ENCODE results near the gene ZC2HC1C.
A peak's percentile ranks its signal among the peaks of the same experiment; 100 is the strongest.
"Not testable (repeated sequence)": the region's sequence is repeated elsewhere in the genome, so short reads cannot be mapped to it uniquely, and the experiment has no call there.

ZC2HC1C gene

DNA sequence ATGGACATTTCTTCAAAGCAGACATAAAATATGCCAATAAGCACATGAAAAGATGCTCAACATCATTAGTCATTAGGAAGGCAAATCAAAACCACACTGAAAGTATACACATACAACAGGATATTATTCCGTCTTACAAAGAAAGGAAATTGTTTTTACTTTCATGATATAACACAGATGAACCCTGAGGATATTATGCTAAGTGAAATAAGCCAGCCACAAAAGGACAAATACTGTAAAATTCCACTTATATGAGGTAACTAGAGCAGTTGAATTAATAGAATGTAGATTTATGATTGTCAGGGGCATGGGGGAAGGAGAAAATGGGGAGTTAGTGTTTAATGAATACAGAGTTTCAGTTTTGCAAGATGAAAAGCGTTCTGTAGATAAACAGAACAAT lies 9.8 kb upstream of the ZC2HC1C start:
- DNase-seq, result no peak

DNA sequence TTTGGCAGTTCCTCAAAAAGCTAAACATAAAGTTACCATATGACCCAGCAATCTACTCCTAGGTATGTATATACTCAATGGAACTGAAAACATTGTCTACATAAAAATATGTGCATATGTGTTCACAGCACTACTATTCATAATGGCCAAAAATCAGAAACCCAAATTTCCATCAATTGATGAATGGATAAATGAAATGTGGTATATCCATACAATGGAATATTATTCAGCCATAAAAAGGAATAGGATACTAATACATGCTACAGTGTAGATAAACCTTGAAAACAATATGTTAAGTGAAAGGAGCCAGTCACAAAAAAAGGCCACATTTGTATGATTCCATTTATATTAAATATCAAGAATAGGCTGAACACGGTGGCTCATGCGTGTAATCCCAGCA lies 9.0 kb upstream of the ZC2HC1C start:
- no peak for DNase-seq

DNA sequence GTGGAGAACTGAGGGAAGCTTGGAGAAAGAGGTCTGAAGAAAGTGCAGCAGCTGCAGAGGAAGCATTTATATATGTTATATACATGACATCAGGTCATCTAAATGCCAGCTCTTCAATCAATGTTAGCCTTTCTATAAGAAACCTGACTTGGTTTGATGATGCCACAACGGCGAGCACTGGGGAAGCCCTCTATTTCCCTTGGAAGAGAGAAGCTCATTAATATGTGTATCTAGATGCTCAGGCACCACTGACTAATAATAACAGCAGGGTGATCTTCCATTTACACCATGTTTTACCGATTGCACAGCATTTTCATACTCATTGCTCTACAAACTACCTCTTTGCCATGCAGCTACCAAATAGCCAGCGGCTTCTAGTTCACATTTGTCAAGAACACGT lies 6.4 kb upstream of the ZC2HC1C start:
- no peak for DNase-seq

DNA sequence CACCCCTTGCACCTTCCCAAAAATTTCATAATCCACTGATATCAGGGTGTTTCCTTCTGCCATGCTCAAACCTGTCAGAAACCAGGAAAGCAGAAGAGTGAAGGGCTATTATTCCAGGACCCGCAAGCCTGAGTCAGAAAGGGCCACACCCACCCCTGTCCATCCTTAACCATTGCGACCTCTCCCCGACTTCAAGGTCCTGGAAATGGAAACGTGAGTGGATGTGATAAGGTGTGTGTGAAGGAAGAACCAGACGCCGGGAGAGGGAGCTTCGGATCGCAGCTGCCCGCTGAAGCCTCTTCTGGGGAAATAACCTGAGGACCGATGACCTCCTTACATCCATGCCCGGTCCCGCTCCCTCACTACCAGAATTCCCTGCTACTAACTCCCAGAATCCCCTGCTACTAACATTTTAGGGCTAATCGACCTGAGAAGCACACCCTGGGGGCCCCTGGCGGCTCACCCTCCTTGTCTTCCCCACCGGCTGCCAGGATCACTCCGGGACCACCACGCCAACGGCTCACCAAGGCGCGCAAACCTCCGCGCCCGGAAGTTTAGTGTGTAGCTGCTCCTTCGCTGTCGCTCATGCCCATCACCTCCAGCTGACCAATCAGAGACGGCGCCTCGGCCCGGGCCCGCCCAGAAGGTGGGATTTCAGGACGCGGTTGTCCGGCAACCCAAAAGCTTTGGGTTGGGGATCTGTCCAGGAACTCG lies 5.8 kb upstream of the ZC2HC1C start, which contains the start of gene ACYP1:
ACYP1 (minus strand) TSS at position 534 of the 714 bp plus-strand sequence; CDS start at position 63, 471 bp downstream.
- DNase-seq, result peak; percentile 94

DNA sequence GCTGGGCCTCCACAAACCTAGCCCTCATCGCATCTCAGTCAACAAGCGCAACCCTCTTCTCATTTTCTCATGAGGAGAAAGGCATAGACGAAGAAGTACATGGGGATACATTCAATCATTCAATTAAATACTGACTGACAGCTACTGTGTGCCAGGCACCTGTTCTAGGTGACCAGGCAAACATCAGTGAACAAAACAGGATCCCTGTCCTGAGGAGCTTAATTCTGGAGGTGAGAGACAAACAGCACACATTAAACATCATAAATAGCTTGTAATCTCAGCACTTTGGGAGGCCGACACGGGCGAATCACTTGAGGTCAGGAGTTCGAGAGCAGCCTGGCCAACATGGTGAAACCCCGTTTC lies 5.3 kb upstream of the ZC2HC1C start:
- no peak for DNase-seq

DNA sequence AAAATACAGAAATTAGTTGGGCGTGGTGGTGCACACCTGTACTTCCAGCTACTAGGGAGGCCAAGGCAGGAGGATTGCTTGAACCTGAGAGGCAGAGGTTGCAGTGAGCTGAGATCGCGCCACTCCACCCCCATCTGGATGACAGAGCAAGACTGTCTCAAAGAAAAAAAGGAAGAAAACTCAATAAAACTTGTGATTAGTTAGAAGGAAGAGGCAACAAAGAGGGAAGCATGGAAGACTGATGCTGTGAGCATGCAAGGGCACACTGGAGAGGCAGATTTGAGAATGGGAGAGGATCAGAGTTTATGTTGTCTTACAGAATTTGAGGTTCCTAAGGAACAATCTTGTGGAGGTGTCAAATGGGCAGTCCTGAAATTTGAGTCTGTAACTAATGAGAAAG lies 2.8 kb upstream of the ZC2HC1C start:
- DNase-seq, result no peak

DNA sequence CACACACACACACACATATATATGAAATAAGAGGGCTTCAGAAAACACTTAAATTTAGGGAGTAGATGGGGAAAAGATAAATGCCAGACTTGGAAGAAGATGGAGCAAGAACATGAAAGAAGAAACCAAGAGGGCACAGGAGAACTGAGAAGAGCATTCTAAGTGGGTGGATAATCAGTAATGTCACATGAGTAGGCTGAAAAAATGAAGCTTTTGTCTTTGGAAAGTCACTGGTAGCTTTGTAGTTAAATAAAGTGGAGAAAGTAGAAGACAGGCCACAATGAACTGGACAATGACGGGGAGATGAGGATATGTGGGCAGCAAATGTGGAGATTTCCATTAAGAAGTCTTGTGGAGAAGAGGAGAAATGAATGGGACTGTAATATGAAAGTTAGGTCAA lies 2.2 kb upstream of the ZC2HC1C start:
- no peak for DNase-seq

DNA sequence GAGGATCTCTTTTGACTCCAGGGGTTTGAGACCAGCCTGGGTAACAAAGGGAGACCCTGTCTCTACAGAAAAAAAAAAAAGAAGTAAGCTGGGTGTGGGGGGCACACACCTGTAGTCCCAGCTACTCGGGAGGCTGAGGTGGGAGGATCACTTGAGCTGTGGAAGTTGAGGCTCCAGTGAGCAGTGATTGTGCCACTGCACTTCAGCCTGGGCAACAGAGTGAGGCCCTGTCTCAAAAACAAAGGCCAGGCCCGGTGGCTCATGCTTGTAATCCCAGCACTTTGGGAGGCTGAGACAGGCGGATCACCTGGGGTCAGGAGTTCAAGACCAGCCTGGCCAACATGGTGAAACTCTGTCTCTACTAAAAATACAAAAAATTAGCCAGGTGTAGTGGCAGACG lies 1.7 kb upstream of the ZC2HC1C start:
- not testable (repeated sequence) for DNase-seq

DNA sequence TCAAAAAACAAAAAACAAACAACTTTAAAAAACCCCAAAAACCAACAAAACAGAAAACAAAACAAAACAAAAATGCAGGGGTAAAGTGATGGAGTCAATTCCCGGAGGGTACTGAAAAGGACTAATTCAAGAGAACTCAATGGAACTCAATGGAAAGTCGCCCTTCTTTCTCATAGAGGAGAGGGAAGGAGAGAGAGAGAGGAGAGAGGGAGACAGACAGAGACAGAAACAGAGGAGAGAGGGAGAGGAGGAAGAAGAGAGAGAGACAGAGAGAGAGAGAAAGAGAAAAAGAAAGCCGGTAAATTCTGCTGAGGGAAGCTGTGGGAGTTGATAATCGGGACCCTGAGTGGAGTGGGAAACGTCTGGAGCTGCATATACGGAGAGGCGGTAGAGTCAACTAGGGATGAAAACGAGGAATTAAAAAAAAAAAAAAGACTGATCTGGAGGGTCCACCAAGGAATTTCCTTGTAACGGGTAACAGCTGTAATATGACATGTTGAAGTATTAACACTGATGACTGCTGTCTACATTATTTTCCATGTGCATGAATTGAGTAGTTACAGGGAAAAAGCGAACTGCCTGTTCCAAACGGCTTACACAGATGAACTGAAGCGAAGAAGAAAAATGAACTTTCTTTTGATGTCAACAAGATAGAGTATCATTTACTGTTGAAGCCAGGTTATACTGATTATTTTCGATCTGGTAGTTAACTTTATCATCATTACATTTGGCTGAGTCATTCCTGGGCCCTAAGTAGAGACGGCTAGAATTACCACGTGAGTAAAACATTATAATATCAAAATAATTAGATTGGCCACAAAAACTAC lies 934 bp upstream of the ZC2HC1C start:
- DNase-seq, result peak; percentile 68

DNA sequence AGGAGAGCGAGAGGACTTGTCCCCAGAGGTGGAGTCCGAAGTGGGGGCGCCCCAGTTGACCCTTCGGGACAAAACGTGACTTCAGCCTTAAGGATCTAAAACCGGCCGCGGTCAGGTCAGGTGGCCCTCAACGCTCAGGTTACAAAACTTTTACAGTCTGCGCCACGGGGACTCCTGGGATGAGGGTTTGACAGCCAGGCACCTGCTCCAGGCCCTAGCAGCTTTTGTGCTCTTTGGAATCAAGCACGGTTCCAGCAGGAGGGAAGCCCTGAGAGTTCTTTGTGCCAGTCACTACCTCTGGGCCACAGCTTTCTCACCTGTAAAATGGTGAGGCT lies 337 bp downstream of the ZC2HC1C start:
- peak; percentile 63 for DNase-seq

DNA sequence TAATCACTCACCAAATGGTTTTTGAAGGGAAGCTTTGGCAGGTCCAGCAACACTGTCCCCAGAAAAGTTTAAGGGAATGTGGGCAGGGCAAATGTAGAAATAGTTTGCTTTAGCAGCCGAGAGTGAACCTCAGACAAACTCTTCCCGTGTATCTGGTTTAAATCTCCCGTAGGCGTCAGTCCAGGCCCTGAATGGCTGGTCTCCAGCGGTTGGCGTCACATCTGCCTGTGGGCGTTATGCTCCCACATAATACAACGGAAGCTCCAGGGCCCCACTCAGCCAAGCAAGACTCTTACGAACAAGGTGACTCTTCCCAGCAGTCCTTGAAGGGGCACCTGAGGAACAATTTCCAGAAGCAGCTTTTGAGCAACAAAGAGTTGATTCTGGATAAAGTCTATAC lies 942 bp downstream of the ZC2HC1C start:
- no peak for DNase-seq

DNA sequence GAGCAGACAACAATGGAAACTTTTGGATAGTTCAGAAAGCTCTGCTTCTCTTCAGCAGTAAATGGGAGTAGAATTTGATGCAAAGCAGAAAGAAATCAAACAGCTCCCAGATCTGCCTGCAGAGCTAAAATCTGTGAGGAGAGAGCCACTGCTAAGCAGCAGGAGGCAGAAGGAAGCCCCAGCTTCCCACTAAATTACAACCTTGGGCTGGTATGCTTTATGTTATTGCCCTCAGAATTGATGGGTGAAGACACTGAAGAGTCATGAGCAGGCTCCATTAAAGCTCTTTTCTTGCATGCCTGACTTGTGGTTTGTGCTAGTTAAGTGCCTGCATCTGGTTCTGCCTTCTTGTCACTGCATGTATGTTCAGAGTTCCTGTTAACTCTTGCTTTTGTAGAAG lies 8.4 kb downstream of the ZC2HC1C start:
- no peak for DNase-seq

DNA sequence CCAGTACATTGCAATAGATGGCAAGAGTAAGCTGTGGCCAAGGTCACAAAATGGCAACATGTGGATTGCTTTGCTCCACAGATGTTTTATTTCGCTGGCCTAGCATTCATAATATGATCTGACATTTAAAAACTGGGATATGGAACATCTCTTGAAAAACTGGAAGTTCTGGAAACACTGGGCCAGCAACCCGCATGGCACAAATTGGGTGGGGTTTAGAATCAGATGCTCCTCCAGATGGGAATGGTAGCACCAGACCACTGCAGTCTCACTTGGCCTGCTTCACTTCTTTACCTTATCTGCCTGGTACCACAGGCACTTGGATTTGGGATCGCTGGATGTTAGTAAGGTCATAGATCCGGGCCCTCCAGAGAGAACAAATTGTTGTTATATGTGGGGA lies 10.1 kb downstream of the ZC2HC1C start:
- DNase-seq, result no peak

DNA sequence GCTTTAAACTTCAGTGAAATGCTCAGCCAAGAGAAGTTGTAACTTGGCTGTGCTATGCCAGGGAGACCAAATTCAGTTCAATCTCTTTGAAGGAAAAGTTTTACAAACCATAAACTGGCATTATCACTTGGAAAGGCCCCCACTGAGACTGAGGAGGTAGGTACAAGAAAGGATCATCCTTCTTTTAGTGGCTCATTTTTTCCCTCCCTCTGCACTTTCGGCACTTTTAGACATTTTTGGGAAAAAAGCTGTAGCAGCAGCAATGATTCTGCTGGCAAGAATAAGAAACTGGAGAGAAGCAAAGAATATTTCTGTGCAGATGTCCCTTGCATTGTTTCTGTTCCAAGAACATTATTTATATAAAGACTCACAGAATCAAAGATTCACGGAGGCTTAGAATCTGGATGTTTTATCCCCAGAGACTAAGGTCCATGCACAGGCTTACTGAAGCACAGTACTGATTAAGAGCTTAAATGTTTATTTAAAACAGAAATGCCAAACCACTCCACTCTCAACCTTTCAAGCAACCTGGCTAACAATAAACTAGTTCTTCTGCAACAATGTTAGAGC lies 12.3 kb downstream of the ZC2HC1C start:
- no peak for DNase-seq

DNA sequence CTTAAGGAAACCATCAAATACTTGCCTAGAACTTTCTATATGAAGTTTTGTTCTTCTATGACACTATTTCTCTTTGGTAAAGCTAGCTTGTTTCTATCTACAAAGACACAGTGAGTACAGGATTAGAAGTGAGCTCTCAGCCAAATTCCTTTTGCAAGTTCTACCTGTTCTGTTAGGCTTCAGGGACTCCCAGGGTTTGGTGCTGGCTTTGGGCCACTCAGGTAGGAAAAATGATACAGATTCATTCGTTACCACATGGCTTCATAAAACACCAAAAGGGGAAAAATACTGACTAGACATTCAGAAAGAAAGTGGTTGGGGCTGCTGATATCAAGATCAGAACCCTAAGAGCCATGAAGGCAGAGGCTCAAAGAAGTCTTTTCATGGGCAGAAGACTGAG lies 13.8 kb downstream of the ZC2HC1C start:
- DNase-seq, result no peak

DNA sequence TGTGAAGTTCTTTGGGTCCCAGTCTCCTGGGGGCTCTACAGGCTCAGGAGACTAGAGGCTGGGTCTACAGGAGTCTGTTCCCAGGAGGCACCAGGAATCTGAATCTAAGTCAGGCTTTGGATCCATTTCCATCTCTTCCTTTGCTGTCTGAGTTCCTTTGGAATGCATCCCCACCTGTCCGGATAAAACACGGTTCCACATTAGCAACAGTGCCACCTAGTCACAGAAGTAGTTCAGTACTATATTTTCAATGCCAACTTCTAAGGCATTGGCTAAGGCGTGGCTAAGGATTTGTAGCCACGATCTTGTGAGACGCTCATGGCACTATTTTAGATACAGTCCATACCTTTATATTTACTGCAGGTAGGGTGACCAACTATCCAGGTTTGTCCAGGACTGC lies 15.1 kb downstream of the ZC2HC1C start:
- DNase-seq, result no peak

DNA sequence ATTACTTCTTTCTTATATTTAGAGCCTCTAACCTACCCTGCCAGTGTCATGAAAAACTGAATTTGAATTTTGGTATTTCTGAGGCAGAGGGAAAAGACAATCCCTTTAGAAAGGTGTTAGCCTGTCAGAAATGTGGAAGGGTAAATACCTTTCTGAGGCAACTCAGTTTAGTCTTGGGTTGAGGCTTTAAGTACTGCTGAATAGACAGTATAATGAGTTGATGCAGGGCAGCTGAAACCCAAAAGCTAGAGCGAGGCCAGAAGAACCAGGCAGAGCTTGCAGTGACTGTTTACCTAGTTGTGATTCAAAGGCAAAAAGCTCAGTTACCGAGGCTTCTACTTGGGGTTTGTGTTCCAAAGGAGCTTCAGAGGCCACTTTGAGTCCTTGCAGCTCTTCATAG lies 18.7 kb downstream of the ZC2HC1C start:
- DNase-seq, result no peak

DNA sequence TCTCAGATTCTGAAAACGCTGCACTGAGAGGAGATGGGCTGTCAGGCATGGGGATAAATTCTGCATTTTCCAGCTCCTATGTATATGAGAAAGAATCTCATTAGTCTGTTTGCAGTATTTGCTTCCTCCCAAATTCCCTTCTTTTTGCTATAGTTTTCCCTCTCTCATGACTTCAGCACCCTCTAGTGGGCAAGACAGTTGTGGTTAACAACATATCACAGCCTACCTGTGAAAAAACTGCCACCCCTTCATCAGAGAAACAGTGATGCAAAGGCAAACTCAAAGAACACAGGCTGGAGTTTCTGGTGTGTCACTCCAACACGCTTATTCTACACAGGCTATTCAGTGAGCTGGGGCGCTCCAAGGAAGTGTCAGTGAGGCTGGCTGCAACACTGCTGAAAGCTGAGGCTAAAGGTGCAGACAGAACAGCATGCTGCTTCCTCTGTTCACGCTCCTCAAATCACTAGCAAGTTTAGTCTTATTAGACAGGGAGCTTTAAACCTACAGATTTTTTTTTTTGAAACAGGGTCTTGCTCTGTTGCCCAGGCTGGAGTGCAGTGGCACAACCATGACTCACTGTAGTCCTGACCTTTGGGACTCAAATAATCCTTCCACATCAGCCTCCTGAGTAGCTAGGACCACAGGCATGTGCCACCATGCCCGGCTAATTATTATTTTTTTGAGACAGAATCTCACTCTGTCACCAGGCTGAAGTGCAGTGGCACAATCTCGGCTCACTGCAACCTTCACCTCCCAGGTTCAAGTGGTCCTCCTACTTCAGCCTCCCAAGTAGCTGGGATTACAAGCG lies 19.3 kb downstream of the ZC2HC1C start:
- peak; percentile 29 for DNase-seq

DNA sequence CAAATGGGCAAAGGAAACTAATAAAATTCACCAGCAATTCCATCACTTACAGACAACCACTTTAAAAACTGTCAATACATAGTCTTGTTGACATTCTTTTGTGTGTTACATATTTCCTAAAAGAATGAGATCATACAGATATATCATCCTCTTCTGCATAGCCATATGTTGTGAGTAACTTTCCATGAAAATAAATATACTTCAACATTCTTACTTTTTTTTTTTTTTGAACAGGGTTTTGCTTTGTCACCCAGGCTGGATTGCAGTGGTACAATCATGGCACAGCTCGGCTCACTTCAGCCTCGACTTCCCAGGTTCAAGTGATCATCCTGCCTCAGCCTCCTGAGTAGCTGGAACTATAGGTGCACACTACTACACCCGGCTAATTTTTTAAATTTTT lies 20.9 kb downstream of the ZC2HC1C start:
- DNase-seq, result no peak

DNA sequence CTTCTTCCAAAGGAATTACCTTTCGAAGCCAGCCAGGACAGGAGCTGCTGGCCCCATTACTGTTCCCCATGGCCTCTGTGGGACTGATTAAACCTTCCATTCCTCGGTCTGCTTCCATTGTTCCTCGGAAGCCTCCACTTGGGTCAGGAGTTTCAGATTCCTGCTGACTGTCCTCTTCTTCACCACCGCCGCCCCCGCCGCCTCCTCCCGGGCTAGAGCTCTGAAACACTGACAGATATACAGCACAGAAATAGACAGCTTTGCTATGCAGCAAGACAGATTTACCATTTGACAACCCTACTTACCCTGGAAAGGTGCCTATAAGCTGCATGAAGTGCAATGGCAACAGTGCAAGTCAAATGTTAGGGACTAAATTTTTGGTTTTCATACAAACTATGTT lies 21.8 kb downstream of the ZC2HC1C start:
- DNase-seq, result no peak

DNA sequence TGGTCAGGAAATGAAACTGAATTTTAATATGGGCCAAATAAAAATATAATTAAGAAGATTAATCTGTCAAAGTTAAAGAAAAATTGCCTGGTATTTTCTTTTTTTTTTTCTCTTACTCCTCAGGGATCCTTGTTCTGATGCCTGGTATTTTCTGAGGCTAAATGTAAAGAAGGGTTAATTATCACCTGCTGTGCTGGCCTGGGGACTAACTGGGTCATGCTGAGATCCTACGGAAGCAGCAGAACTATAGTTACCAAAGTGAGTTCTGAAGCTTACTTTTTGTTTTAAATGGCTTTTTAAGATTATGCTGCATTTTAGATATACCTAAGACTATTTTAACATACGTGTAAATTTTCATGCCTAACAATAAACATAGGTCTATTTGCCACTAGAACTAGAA lies 23.3 kb downstream of the ZC2HC1C start:
- DNase-seq, result no peak

DNA sequence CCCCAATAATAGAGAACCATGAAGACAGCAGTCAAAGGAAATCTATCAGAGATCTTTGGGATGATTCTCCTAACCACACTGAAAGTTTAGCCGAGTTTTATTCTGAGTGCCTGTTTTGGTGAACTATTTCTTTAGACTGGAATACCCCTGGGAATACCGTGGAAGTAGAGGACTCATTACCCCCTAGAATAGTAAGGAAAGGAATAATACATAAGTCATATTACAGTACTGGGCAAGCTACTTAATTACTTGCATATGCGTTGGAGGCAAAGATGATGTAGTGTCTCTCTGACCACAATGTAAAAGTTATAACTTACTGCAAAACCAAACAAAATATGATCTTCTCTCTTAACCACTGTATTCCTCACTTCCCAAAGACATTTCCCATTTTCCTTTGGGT lies 25.5 kb downstream of the ZC2HC1C start:
- DNase-seq, result no peak

DNA sequence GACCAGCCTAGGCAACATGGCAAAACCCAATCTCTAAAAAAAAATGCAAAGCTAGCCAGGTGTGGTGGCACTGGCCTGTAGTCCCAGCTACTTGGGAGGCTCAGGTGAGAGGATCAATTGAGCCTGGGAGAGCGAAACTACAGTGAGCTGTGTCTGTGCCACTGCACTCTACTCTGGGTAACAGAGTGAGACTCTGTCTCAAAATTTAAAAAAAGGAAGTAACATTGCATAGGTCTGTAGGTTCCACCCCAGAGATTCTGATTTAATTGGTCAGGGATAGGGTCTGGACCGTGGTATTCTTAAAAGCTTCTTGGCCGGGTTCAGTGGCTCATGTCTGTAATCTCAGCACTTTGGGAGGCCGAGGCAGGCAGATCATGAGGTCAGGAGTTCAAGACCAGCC lies 26.2 kb downstream of the ZC2HC1C start:
- DNase-seq, result no peak

DNA sequence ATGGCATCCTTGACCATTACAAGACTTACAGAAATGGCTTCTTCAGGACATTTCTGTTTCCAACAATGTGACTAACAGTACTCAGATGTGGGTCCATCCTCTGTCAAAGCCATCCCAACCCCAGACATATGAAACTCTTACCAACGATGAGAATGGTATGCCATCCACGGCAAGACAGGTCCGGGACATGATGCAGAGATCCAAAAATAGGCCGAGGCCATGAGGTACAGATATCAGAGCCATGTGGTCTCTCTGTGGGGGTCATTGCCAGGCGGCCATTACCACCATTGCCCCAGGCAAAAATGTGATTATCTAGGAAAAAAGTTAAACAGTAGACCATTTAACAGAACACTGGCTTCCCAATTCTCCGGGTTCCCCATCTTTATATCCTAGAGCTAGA lies 27.5 kb downstream of the ZC2HC1C start:
- no peak for DNase-seq

Measured in NCI-H1092 treated with DMSO at 0.1 percent for 48 hours (cell line).